Endothelial cell of umbilical vein (primary cell): Measurements from ENCODE around the gene KSR1. TPM values are rescaled to one million over a fixed set of nuclear protein-coding genes. Genes with fewer than 3 reads are reported as not detected.

ENCODE experiments used
- BruUV-seq: library from RNA; stranded (reverse); fragments of 400-500 nt; replicated peaks from 2 replicates; lab custom pipeline; 2021; lab: Mats Ljungman, UMichigan
- CTCF ChIA-PET: fragments of 300-600, 350-600 bp; sonication (Branson Sonifier 250); formaldehyde crosslinking; loops from one replicate; lab custom pipeline; 2021; ENCODE audit warnings: antibody characterized with exemption, inconsistent platforms; lab: Charles Lee
- POLR2A ChIA-PET: fragments of 300-600, 350-600 bp; sonication (Branson Sonifier 250); formaldehyde crosslinking; loops from one replicate; lab custom pipeline; 2021; ENCODE audit warnings: antibody characterized with exemption, inconsistent platforms; lab: Charles Lee
- DNase-seq: peaks from one replicate; pipeline ENCODE4 v3.0.0-alpha.2; 2011; ENCODE audit warnings: low read depth, low spot score
- FAIRE-seq: peaks from 2 replicates; lab custom pipeline; 2011; peaks lifted over from hg19 to GRCh38; lab: Jason Lieb, UNC
- H2AFZ ChIP-seq: 2 replicates; pipeline ENCODE4 v1.6.0; 2012; ENCODE audit warnings: low read depth, low read length, control low read depth, inconsistent platforms
- H3K27ac ChIP-seq: 2 replicates; pipeline ENCODE4 v1.5.1; 2011; ENCODE audit warnings: low read depth, mild to moderate bottlenecking, control low read depth, low read length, moderate library complexity; ENCODE audit not compliant: insufficient read depth
- H3K27me3 ChIP-seq, 2 experiments: 2 replicates each; pipeline versions ENCODE4 v1.6.0 to v1.6.1; 2011; ENCODE audit warnings: low read length in 2 of 2, mixed read lengths in 1 of 2; ENCODE audit not compliant: control insufficient read depth in 2 of 2, insufficient read depth in 2 of 2
- H3K36me3 ChIP-seq, 2 experiments: 2 replicates in 1 of 2; 3 replicates in 1 of 2; pipeline ENCODE4 v1.5.1; 2011; ENCODE audit warnings: low read length in 2 of 2, mild to moderate bottlenecking in 1 of 2, moderate library complexity in 1 of 2; ENCODE audit not compliant: control insufficient read depth in 2 of 2, insufficient read depth in 2 of 2; ENCODE audit errors: extremely low read depth in 1 of 2
- H3K4me1 ChIP-seq: 3 replicates; pipeline ENCODE4 v1.5.1; 2011; ENCODE audit warnings: mild to moderate bottlenecking, low read length; ENCODE audit not compliant: control insufficient read depth, insufficient read depth; ENCODE audit errors: extremely low read depth
- H3K4me2 ChIP-seq: 2 replicates; pipeline ENCODE4 v1.6.1; 2011; ENCODE audit warnings: low read length, control low read depth, mixed read lengths; ENCODE audit not compliant: insufficient read depth
- H3K4me3 ChIP-seq, 3 experiments: fragments of 200-600 bp in 1 of 3; sonication (generic), shearing (Covaris generic) in 1 of 3; replicated peaks in 1 of 3; 2 replicates each; pipeline ENCODE4 v1.5.1; 2011 to 2016; ENCODE audit warnings: control low read depth in 3 of 3, low read length in 3 of 3, mild to moderate bottlenecking in 2 of 3, inconsistent platforms in 1 of 3, low read depth in 1 of 3, moderate library complexity in 1 of 3; ENCODE audit not compliant: insufficient read depth in 1 of 3
- H3K79me2 ChIP-seq: 2 replicates; pipeline ENCODE4 v1.6.0; 2012; ENCODE audit warnings: low read length, inconsistent platforms; ENCODE audit not compliant: control insufficient read depth, insufficient read depth
- H3K9ac ChIP-seq: replicated peaks from 2 replicates; pipeline ENCODE3; 2011; ENCODE audit warnings: low read length, control low read depth; ENCODE audit not compliant: insufficient read depth; ENCODE audit errors: extremely low read depth
- H3K9me1 ChIP-seq: replicated peaks from 3 replicates; pipeline ENCODE4 v1.6.0; 2011; ENCODE audit warnings: mild to moderate bottlenecking, low read length; ENCODE audit not compliant: control insufficient read depth, insufficient read depth; ENCODE audit errors: extremely low read depth
- H3K9me3 ChIP-seq: replicated peaks from 2 replicates; pipeline ENCODE4 v1.5.1; 2012; ENCODE audit warnings: low read length, inconsistent platforms; ENCODE audit not compliant: control insufficient read depth, insufficient read depth
- H4K20me1 ChIP-seq: replicated peaks from 2 replicates; pipeline ENCODE3; 2011; ENCODE audit warnings: mild to moderate bottlenecking, low read length; ENCODE audit not compliant: control insufficient read depth, insufficient read depth; ENCODE audit errors: extremely low read depth
- CTCF ChIP-seq, 2 donors: IDR thresholded peaks; 1 replicate in 1 of 2; 2 replicates in 1 of 2; pipeline ENCODE4 v1.5.1; 2011; ENCODE audit warnings: low read length in 2 of 2, mild to moderate bottlenecking in 2 of 2, moderate library complexity in 2 of 2, control low read depth in 1 of 2, inconsistent platforms in 1 of 2, low read depth in 1 of 2; ENCODE audit not compliant: insufficient read depth in 1 of 2; ENCODE audit errors: extremely low read depth in 1 of 2
- EZH2 ChIP-seq: IDR thresholded peaks from 2 replicates; pipeline ENCODE4 v1.6.1; 2012; ENCODE audit warnings: borderline replicate concordance, low read depth, mild to moderate bottlenecking, moderate library complexity, low read length, inconsistent platforms; ENCODE audit not compliant: severe bottlenecking
- FOS ChIP-seq: IDR thresholded peaks from 2 replicates; pipeline ENCODE4 v1.6.1; 2011; ENCODE audit warnings: mild to moderate bottlenecking, low read length, moderate library complexity, borderline replicate concordance; ENCODE audit not compliant: insufficient read depth
- GATA2 ChIP-seq: IDR thresholded peaks from 2 replicates; pipeline ENCODE4 v1.7.0; 2011; ENCODE audit warnings: low read depth, mild to moderate bottlenecking, moderate library complexity, mixed read lengths, low read length; ENCODE audit not compliant: insufficient read length, insufficient read depth
- JUN ChIP-seq: IDR thresholded peaks from 2 replicates; pipeline ENCODE4 v1.6.1; 2011; ENCODE audit warnings: borderline replicate concordance, low read depth; ENCODE audit not compliant: insufficient read length, insufficient read depth
- MAX ChIP-seq: IDR thresholded peaks from 2 replicates; pipeline ENCODE4 v1.6.1; 2011; ENCODE audit not compliant: insufficient read depth, insufficient read length
- MYC ChIP-seq: IDR thresholded peaks from one replicate; pipeline ENCODE4 v1.6.1; 2011; ENCODE audit warnings: mild to moderate bottlenecking, low read depth, low read length
- POLR2A ChIP-seq: IDR thresholded peaks from 2 replicates; pipeline ENCODE4 v1.6.1; 2012; ENCODE audit warnings: low read depth, mild to moderate bottlenecking, control low read depth, low read length
- POLR2AphosphoS5 ChIP-seq: IDR thresholded peaks from 2 replicates; pipeline ENCODE4 v1.6.1; 2012; ENCODE audit warnings: low read depth, mild to moderate bottlenecking, control low read depth, low read length, moderate library complexity; ENCODE audit not compliant: insufficient read depth
- dilution Hi-C: fragments of 300-500 bp; cut with MboI; formaldehyde crosslinking; loops from one replicate; pipeline ENCODE4 v1.15.0; 2019; ENCODE audit warnings: low sequenced_read_pairs; ENCODE audit not compliant: extremely low pct_ligation_motif_present
- intact Hi-C: fragments of 100-400 bp; cut with micrococcal nuclease; formaldehyde crosslinking; loops from one replicate; pipeline ENCODE4 v1.10.0; 2022
- polyA plus RNA-seq, 4 experiments: library from polyadenylated mRNA; depleted of rRNA in 3 of 4; stranded (reverse) in 3 of 4; unstranded in 1 of 4; fragments of >200 nt; gene quantifications; 2 replicates each; pipeline versions ENCODE4 v1.2.1 to v1.2.3, GENCODE V29; 2011 to 2012; ENCODE audit warnings: missing spikeins in 1 of 4
- total RNA-seq: library from RNA; stranded (reverse); gene quantifications from 2 replicates; pipeline ENCODE4 v1.2.3, GENCODE V29; 2021

Gene KSR1
- total and polyA plus RNA-seq, 2 donors (not counting 3 experiments of a cell fraction or from before 2014, with no cell fraction given): 35.4 to 80.2 TPM

- Histone ChIP-seq H3K4me3 (no peak overlapping the region), H3K4me2 (no peak overlapping the region), H2AFZ (no peak overlapping the region), H3K79me2 (peaks cover 10% of the 10 kb centered on the region), H3K36me3 (no peaks in the 10 kb centered on the region), H4K20me1 (no peaks in the 10 kb centered on the region), H3K9me1 (no peaks in the 10 kb centered on the region), H3K27me3 (no peaks in the 10 kb centered on the region), H3K9ac (no peak overlapping the region), H3K4me1 (peaks cover 6% of the 10 kb centered on the region), H3K27ac (no peak overlapping the region), H3K9me3 (no peaks in the 10 kb centered on the region)
- ChIA-PET POLR2A (no interaction called here), CTCF (interaction anchor here (1.2 to 2.5 kb wide), 2 partner anchors 16 to 108 kb away, joined by 3 to 9 read pairs; no protein-coding TSS in a partner anchor)
- intact Hi-C loops: no loop called here
- TF ChIP-seq GATA2 (no peak), FOS (no peak), EZH2 (no peak), JUN (no peak), MYC (no peak), CTCF (IDR thresholded peaks at IDR 0.05; ENCODE audit: extremely low read depth in 1 of 2, insufficient read depth in 1 of 2, low read depth in 1 of 2, low read length in 2 of 2) (no peak), POLR2AphosphoS5 (no peak), MAX (no peak), POLR2A (no peak)
- DNase-seq: no peak
- FAIRE-seq: no peak
- no TSS peak for BruUV-seq
- dilution Hi-C loops: no loop called here
Observed at GRCh38 chr17:27491713-27492190, 35.5 kb downstream of the KSR1 start.
